Medulla oblongata (tissue), 1 donor: ENCODE results near the gene CYP26C1.

Experiments
- DNase-seq: peaks from one replicate; pipeline ENCODE4 v3.0.0-alpha.2; 2015; ENCODE audit errors: extremely low spot score

The CYP26C1 gene, protein sequence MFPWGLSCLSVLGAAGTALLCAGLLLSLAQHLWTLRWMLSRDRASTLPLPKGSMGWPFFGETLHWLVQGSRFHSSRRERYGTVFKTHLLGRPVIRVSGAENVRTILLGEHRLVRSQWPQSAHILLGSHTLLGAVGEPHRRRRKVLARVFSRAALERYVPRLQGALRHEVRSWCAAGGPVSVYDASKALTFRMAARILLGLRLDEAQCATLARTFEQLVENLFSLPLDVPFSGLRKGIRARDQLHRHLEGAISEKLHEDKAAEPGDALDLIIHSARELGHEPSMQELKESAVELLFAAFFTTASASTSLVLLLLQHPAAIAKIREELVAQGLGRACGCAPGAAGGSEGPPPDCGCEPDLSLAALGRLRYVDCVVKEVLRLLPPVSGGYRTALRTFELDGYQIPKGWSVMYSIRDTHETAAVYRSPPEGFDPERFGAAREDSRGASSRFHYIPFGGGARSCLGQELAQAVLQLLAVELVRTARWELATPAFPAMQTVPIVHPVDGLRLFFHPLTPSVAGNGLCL

DNA sequence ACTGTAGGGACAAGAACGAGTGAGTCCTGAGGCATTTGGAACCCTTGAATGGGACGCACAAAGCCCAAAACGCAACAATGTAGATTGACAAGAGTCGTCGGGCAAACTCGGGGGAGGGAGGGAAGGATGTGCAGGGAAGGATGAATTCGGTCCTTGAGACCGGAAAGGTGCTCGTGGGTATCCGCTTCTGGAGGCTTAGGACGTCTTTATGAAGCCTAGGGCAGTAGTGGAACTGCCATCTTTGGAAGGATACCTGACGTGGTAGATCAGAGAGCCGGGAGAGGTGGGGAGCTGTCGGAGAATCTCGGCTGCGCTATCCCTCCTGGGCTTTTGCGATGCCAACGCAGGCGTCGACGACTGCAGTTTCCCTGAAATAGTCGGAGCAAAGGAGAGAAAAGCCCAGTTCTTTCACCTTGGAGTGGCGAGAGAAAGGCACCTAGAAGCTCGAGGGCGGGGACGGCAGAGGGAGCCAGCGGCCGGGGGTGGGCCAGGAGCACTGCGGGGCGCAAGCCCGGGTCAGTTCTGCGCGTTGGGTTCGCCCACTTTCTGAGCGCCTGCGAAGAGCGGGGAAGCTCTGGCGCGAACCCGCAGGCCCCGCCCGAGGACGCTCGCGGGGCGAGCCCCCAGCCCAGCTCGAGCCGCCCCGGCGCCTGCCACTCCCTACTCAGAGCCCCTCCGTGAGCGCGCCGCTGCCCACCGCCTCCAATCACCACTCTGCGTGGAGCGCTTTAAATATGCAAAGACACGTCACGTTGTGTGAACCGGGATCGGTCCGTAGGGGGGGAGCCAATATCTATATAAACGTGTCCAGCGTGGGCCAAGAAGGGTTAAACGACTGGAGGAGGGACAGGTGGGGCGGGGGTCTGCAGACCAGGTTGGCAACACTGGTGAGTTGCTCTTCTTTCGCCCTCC is at the start of gene CYP26C1:
Gene CYP26C1, plus strand, starts transcription at position 824 of the 912 bp plus-strand sequence. CDS start 466 bp downstream, outside the sequence.
- no peak for DNase-seq

DNA sequence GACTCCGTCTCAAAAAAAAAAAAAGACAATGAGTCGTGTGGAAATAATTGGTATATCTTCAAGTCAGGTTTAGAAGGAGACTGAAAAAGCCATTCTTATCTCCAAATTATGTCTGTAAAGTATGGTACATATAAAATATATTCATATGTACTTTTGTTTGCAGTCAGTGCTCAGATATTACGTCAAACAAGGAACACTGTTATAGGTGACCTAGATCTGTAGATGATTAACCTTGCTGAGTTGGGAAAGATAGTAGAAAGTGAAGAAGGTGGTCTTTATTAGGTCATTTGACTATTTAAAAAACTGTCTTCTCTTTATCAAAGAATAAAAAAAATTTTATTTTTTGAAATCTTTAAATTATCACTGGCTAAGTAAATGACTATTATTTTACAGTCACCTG is 44.9 kb upstream of the CYP26C1 start:
- DNase-seq = no peak

DNA sequence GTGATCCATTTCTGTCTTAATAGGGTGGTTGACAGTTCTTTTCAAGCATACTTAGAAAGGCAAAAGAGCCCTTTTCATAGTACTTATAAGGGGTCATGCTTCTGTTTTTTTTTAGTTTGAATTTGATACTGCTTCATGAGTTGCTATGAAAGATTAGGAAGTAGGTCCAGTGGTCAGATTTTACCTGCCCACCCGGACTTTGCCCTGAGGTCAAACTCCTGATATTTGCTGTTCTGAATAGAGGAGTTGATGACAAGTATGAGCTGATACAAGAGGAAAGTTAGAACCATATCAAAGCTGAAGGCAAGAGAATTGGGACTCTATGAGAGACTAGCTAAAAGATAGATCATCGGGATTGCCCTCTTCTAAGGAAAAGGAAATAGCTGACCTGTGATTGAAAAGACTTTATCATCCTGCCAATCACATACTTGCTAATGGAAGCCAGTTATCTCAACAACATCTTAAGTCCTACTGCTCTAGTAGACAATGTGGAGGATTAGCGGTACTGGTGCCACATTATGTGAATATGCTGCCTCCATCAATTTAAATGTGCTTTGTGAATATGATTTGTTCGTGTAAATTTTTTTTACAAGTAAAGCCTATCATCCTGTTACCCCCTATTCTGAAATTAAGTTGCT is 37.5 kb upstream of the CYP26C1 start:
- DNase-seq = no peak

DNA sequence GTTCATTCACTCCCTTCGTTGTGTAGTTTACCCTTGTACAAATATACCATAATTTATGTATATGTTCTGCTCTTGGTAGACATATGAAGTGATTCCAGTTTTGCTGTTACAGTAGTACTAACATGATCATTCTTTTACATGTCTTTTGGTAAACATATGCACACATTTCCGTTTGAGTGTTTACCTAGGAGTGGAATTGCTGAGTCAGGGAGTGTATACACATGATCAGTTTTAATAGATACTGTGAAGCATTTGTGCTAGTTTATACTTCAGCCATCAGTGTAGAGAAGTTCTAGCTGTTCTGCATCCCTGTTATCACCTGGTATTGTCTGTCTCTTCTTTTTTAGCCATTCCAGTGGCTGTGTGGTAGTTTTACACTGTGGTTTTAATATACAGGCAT is 34.5 kb upstream of the CYP26C1 start:
- no peak for DNase-seq

DNA sequence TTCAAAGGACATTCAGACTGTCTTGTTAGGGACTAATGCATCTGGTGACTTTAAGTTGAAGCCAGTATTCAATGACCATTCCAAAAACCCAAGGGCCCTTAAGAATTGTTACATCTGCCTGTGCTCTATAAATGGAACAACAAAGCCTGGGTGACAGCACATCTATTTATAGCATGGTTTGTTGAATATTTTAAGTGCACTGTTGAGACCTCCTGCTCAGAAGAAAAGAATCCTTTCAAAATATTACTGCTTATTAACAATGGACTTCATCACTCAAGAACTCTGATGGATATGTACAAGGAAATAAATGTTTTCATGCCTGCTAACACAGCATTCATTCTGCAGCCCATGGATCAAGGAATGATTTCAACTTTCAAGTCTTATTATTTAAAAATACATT is 33.1 kb upstream of the CYP26C1 start:
- no peak for DNase-seq

DNA sequence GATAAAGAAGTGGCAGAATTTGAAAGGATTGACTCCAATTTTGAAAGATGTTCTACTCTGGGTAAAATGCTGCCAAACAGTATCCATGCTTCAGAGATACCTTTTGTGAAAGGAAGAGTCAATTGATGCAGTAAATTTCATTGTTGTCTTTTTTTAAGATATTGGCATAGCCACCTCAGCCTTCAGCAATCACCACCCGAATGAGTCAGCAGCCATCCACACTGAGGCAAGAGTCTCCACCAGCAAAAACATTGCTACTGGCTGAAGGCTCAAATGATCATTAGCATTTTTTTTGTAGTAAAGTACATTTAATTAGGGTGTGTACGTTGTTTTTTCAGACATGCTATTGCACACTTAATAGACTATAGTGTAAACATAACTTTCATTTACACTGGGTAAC is 31.7 kb upstream of the CYP26C1 start:
- DNase-seq = no peak

DNA sequence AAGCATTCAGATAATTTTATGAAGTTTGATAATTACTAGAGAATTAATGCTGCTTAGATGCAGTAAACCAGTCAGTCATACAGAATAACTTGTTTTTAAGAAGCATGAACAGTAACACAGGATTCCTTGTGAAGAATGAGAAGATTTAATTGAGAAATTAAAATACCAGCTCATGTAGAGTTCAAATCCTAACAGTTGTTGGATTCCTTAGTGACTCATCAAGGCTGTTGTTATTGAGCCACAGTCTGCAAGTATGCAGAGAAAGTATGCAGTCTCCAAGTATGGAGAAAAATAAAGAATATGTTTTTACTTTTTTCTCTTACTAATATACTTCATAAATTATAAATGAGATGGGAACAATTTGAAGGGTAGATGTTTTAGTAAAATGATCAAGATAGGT is 30.2 kb upstream of the CYP26C1 start:
- no peak for DNase-seq

DNA sequence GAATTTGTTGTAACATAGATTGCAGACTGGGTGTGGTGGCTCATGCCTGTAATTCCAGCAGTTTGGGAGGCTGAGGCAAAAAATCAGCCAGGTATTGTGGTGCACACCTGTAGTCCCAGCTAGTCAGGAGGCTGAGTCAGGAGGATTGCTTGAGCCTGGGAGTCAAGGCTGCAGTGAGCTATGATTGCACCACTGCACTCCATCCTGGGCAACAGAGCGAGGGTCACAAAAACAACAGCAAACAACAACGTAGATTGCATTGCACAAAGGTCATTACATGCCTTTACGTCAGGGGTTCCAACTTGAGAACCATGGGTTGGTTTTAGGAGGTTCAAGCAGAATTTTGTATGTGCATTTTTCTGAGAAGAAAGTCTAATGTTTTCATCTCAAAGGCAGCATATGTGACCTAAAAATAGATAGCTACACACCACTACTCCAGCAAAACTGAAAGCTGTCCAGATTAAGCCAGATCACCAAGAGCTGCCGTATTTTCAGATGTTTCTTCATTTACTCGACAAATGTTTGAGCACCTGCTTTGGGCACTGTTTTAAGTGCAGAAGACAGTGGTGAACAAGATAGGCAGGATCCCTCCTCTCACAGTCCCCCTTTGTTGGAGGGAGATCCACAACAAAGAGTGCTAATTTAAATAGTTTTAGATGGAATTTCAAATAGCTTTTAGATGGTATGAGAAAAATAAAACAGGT is 28.3 kb upstream of the CYP26C1 start:
- DNase-seq = no peak

DNA sequence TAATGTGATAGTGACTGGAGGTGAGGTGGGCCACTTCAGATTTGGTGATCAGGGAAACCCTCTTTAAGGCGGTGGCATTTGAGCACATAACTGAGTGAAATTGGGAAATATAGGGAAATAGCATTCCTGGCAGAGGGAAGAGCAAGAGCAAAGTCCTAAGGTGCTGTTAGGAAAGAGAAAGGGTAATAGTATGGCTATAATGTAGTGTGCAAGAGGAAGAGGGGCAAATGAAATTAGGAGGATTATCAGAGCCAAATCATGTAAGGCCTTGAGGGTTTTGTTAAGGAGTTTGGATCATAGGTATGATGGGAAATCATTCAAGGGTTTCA is 27.8 kb upstream of the CYP26C1 start:
- DNase-seq = no peak

DNA sequence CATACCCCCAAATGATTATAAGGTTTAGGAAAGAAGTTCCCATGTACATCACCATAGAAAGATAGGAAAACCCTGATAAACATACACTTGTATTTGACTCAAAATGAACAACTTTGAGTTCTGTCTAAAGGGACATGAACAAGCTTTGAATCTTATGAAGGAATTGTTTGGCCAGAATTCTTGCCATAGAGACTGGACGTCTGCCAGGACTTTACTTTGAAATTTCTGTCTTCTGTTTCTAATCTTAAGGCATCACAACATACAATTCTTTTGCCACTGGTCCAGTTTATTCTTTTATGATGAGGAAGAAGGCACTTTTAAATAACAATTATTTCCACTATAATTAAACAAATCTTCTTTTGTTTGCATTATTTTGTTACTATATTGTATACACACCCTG is 26.2 kb upstream of the CYP26C1 start:
- no peak for DNase-seq

DNA sequence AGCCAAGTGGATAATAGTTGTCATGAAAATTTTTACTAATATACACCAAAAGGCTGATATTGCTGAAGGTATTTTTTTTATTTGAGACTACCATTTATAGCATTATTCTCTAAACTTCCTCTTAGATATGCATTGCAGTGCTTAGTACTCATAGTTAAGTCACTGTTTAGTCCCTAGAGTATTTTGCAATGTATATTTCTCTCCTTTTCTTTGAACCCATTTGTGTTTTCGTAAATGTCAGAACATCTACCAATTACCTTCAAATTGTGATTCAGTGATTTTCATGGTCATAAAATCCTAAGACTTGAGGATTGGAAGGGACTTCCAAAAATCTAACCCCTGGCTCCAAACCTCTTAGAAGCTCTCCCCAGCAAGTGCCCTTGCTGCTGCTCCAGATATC is 21.5 kb upstream of the CYP26C1 start:
- no peak for DNase-seq

DNA sequence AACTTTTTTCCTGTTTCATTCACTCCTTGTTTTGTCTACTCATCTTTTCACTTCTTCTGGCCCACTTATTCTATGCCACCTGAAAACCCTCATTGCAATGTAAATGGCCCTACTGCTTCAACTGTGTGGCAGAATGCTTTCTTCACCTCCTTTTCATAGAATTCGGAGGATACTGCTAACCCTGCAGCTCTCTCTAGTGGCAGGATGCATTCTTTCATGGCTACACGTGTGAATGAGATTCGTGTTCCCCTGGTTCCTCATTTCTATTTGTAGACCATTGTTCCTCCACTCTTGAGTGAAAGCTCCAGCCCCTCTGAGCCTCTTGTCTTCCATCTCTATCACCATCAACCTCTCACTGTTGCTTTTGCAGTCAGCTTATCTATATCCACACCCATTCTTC is 20.9 kb upstream of the CYP26C1 start:
- peak; percentile 22 for DNase-seq

DNA sequence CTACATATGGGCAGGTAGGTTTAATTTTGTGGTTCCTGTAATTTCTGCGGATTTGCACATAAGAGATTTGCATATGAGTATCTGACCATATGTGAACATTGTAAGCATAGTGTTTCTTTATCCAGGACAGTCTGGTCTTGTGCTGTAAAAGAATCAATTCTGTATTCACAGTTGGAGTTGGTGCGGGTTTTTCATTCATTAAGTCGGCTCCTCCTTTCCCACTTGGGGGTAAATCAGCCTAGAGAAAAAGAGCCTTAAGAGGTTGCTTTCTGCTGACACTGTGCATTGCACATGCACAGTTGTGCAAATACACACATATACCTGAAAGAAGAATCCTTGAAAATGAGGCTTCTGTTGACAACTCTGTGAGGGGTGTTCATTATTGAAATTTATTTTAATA is 6.1 kb upstream of the CYP26C1 start:
- DNase-seq = no peak

DNA sequence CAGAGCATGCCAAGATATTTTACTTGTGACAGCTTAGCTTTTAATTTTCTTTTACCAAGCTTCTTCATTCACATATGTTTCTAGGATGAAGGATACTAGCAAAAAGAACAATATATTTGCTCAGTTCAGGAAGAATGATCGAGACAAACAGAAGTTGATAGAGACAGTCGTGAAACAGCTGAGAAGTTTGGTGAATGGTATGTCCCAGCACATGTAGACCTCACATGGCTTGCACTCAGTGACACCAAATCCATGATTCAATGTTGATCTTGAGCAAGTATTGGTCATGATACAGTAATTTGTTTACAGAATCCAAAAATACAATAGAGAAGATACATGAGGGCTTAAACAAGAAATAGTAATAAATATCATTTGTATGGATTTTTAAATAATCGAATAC is 2.5 kb upstream of the CYP26C1 start:
- no peak for DNase-seq

DNA sequence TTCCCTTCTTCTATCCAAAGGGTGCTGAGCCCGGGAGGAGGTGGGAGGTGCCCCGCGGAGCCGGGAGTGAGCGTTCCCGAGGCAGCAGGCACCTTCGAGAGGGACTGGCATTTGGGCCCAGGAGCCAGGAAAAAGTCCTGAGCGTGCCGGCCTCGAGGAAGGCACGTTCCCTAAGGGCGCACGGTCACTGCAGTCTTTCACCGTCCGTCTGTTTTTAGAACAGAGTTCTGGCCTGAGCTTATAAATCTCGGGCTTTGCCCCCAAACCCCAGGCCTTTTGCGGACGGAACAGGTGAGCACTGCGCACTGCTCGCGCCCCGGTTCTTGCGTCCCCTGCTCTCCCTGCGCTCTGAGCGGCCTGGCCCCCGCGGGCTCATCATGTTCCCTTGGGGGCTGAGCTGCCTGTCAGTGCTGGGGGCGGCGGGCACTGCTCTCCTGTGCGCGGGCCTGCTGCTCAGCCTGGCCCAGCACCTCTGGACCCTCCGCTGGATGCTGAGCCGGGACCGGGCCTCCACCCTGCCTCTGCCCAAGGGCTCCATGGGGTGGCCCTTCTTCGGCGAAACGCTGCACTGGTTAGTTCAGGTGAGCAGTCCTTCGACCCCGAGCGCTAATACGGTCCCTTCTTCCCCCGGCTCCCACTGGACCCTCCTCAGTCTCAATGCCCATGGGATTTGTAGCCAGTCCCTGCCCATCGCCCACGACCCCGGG is 442 bp downstream of the CYP26C1 start:
- DNase-seq = no peak

DNA sequence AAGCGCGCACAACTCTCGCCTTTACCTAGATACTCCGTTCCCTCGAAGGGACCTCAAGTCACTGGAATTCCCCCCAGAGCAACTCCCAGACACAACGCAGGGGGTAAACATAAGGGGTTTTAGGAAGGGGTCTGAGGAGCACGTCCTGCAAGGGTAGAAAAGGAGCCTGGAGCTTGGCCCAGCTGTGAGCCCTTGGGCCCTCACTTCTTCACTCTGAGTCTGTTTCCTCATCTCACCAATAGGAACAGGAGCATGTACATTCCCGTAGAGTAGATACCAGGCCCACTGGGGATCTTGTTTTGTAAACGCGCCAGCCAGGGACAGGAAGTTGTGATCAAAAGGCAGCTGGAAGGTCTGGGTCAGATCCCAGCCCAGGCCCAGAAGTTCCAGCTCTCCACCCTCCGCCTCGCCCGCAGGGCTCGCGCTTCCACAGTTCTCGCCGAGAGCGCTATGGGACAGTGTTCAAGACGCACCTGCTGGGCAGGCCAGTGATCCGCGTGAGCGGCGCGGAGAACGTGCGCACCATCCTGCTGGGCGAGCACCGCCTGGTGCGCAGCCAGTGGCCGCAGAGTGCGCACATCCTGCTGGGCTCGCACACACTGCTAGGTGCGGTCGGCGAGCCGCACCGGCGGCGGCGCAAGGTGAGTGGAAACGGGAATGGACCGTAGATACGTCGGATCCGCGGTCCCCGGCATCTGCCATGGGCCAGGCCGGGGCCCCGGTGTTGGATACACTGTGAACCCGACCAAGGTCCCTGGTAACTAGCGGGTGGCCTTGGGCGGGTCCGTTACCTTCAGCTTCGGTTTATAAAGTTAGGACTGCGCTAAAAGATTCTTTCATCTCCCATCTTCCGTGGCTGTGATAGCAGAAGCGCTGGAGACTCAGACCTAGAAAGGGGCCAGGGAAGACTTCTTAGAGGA is 1.3 kb downstream of the CYP26C1 start:
- DNase-seq = no peak

DNA sequence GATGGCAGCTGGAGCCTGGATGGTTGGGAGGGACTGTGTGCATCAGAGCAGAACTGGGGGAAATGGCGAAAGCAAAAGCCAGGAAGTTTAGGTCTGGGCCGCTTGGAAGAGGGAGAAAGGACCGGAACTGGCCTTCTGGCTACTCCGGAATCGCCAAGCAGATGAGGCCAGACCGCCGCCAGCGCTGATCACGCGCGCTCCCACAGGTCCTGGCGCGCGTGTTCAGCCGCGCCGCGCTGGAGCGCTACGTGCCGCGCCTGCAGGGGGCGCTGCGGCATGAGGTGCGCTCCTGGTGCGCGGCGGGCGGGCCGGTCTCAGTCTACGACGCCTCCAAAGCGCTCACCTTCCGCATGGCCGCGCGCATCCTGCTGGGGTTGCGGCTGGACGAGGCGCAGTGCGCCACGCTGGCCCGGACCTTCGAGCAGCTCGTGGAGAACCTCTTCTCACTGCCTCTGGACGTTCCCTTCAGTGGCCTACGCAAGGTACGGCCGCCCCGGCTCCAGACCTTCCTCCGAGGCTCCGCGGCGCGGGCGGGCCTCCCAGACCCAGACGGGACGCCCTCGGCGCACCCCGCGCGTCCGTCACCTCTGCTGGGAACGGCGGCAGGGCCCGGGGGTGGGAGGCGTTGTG is 2.0 kb downstream of the CYP26C1 start:
- DNase-seq = no peak

DNA sequence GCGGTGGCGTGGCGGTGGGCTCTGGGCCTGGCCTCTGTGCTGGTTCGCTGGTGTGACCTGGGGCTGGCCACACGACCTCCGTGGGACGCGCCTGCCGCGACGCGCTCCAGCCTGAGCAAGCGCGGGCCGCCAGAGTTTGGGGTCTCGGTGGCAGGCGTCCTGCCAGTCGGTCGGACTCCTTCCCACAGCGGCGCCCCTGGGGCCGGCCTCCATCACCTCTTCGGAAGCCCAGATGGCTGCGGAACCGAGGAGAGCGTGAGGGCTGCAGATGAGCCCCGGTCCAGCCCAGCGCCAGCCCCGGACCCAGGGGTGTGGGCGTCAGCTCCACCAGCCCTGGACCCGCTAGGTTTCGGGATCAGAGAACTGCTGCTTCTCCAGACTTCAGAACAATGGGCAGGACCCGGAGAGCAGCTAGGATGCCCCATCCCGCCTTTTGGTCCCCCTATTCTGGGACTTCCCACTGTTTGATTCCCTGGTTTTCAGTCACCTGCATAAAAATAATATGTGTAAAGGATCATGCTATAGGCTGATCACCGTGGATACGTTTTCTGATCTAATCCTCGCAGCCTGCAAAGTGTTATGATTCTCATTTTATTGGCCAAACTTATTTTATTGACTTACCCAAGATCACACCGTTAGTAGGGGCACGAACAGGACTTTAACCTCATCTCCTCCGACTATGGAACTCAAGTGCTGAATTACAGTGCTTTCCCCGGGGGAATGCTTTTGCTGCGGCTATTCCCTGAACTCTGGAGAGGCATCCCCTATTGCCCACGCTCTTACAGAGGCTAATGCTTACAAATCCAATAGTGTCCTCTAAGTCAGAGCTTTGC is 2.8 kb downstream of the CYP26C1 start:
- no peak for DNase-seq
